ENCODE results near the gene CCL1. TPM values are rescaled to one million over a fixed set of nuclear protein-coding genes. Genes with fewer than 3 reads are reported as not detected.

CCL1 gene
- total RNA-seq (2012; rRNA removed) (not detected in 2 replicates), polyA plus RNA-seq (2012; rRNA removed) (not detected in 2 replicates), Bru-seq, nascent RNA (not detected), BruChase-seq, experiment 1, labeled RNA remaining after a 6-hour chase (not detected), BruChase-seq, experiment 2, labeled RNA remaining after a 2-hour chase (not detected)
- not detected in 2 replicates for polyA plus RNA-seq (2012; cell fraction: cytosol; rRNA removed)
- not detected in 2 replicates for polyA plus RNA-seq (2012; cell fraction: nucleus; rRNA removed; ENCODE audit: low replicate concordance)
- long read RNA-seq, result 0 reads

- Histone ChIP-seq H3K36me3 (ENCODE audit: control insufficient read depth, insufficient read depth, low read length) (no peaks in the 10 kb centered on the region), H2BK20ac (ENCODE audit: low read depth, low read length) (no peak within 1 kb of the TSS), H3K4me2 (ENCODE audit: low read depth, low read length) (no peak within 1 kb of the TSS), H2AK5ac (ENCODE audit: low read depth, low read length) (no peak within 1 kb of the TSS), H3K9ac (ENCODE audit: low read depth, low read length) (no peak within 1 kb of the TSS), H3K9me3 (ENCODE audit: control insufficient read depth, insufficient read depth, low read length) (no peaks in the 10 kb centered on the region), H3K18ac (ENCODE audit: low read depth, low read length) (no peak within 1 kb of the TSS), H4K20me1 (ENCODE audit: insufficient read depth, low read length) (no peaks in the 10 kb centered on the region), H3K4ac (ENCODE audit: low read depth, low read length) (no peak within 1 kb of the TSS), H3K79me1 (ENCODE audit: low read depth in 1 of 2, low read length in 2 of 2) (no peaks in the 10 kb centered on the region), H4K5ac (ENCODE audit: low read depth, low read length) (no peak within 1 kb of the TSS), H3K27me3 (ENCODE audit: control insufficient read depth, insufficient read depth, low read length) (peaks cover 19% of the 10 kb centered on the region), H2BK5ac (ENCODE audit: low read depth, low read length, poor library complexity, severe bottlenecking) (no peak within 1 kb of the TSS), H3K56ac (ENCODE audit: extremely low read depth, insufficient read depth, low read length) (no peak within 1 kb of the TSS), H2AK9ac (replicated peaks; ENCODE audit: low read depth, low read length, poor library complexity) (no peak within 1 kb of the TSS), H2AFZ (replicated peaks; ENCODE audit: low read length, poor library complexity) (no peak within 1 kb of the TSS), H3K9me1 (ENCODE audit: insufficient read depth, low read length) (no peaks in the 10 kb centered on the region), H3K4me3 (ENCODE audit: insufficient read depth, low read depth, low read length) (no peak within 1 kb of the TSS), H2BK120ac (ENCODE audit: low read depth, low read length) (no peak within 1 kb of the TSS), H3K27ac (ENCODE audit: insufficient read depth, low read length) (no peak within 1 kb of the TSS), H3K23ac (ENCODE audit: low read depth, low read length) (no peak within 1 kb of the TSS), H4K8ac (ENCODE audit: low read depth in 2 of 2, low read length in 2 of 2) (no peak within 1 kb of the TSS), H3K14ac (replicated peaks; ENCODE audit: low read depth, low read length) (no peak within 1 kb of the TSS), H3K4me1 (ENCODE audit: control insufficient read depth, insufficient read depth, low read length) (no peaks in the 10 kb centered on the region), H2BK15ac (ENCODE audit: low read depth, low read length) (no peak within 1 kb of the TSS), H4K91ac (ENCODE audit: insufficient read depth, low read depth, low read length) (no peak within 1 kb of the TSS)
- no CpG with 5 or more reads among the region's 5 CpGs for WGBS, 2 experiments (ENCODE audit: extremely low coverage in 2 of 2, insufficient read length in 1 of 2)
- no TSS peak for BruUV-seq (replicated peaks)
- ATAC-seq (ENCODE audit: low read depth) (no peak), DNase-seq (no peak)
- ChIA-PET CTCF (interaction anchor here (0.6 to 4.1 kb wide), 5 partner anchors 33 to 282 kb away, joined by 3 to 82 read pairs (median 4); no protein-coding TSS in a partner anchor), POLR2A (ENCODE audit: unreplicated experiment) (no interaction called here)
- TF ChIP-seq CEBPB (IDR thresholded peaks at IDR 0.05; ENCODE audit: low read depth, low read length) (no peak), FOS (IDR thresholded peaks at IDR 0.05; ENCODE audit: low read depth, low read length) (no peak)
- intact Hi-C loops (cut with micrococcal nuclease), result no loop called here
- in situ Hi-C loops (cut with MboI; ENCODE audit: low sequenced_read_pairs), result loop anchor here (5.0 to 10.0 kb wide), 2 partner anchors 166 to 588 kb away; no protein-coding TSS in a partner anchor
- dilution Hi-C loops (cut with HindIII; ENCODE audit: low sequenced_read_pairs, unreplicated experiment), result no loop called here
These were observed at the start of gene CCL1 for GRCh38 chr17:34363183-34363661. CCL1 (minus strand) TSS chr17:34363233; CDS start chr17:34363161, 72 bp downstream.

All from IMR-90 (cell line).